ENCODE results near the gene ATP6V1C2. TPM values are rescaled to one million over a fixed set of nuclear protein-coding genes. Genes with fewer than 3 reads are reported as not detected.
"Not testable (repeated sequence)": the region's sequence is repeated elsewhere in the genome, so short reads cannot be mapped to it uniquely, and the experiment has no call there.

The ATP6V1C2 gene
- total and polyA plus RNA-seq, 2 donors, result 0.57 to 10.6 TPM

GRCh38 chr2:10812362-10813162 is 91.1 kb downstream of the ATP6V1C2 start, which contains the start of gene PDIA6:
TSS of gene PDIA6 (minus strand) at chr2:10812785. CDS start at chr2:10812696, 89 bp downstream.
- Histone ChIP-seq H3K9me3 (ENCODE audit: control insufficient read depth in 2 of 2, insufficient read depth in 1 of 2, low read length in 1 of 2) (no peaks in the 10 kb centered on the region), H3K27ac (ENCODE audit: low read depth in 1 of 2, low read length in 1 of 2) (peak within 1 kb of the TSS; percentile 37 to 91), H3K4me3 (ENCODE audit: low read length in 2 of 2) (peak within 1 kb of the TSS; percentile 63 to 99), H3K27me3 (ENCODE audit: control insufficient read depth in 2 of 2, insufficient read depth in 1 of 2, low read length in 1 of 2) (peaks cover 4 to 11% of the 10 kb centered on the region in 2 donors), H3K4me1 (ENCODE audit: control insufficient read depth in 2 of 2, insufficient read depth in 2 of 2, low read length in 2 of 2) (peaks cover 14 to 20% of the 10 kb centered on the region in 2 donors), H3K36me3 (ENCODE audit: control insufficient read depth in 2 of 2, insufficient read depth in 2 of 2, low read length in 1 of 2) (peaks cover 0 to 6% of the 10 kb centered on the region in 2 donors)
- WGBS, result under 1% methylated on average over 98 of the region's 98 CpGs
- peak; percentile 81 to 95 (median 89) for DNase-seq (ENCODE audit: low read depth in 6 of 9, low spot score in 9 of 9)

GRCh38 chr2:10813163-10814138 is 92.0 kb downstream of the ATP6V1C2 start:
- H3K27ac ChIP-seq (ENCODE audit: low read depth in 1 of 2, low read length in 1 of 2); H3K36me3 ChIP-seq (ENCODE audit: control insufficient read depth in 2 of 2, insufficient read depth in 2 of 2, low read length in 1 of 2); H3K9me3 ChIP-seq (ENCODE audit: control insufficient read depth in 2 of 2, insufficient read depth in 1 of 2, low read length in 1 of 2); DNase-seq (ENCODE audit: low read depth in 6 of 9, low spot score in 9 of 9): not testable (repeated sequence)
- Histone ChIP-seq H3K4me3 (ENCODE audit: low read length in 2 of 2) (peak overlapping the region; percentile 50 to 99), H3K27me3 (ENCODE audit: control insufficient read depth in 2 of 2, insufficient read depth in 1 of 2, low read length in 1 of 2) (peaks cover 4 to 14% of the 10 kb centered on the region in 2 donors), H3K4me1 (ENCODE audit: control insufficient read depth in 2 of 2, insufficient read depth in 2 of 2, low read length in 2 of 2) (peaks cover 14 to 20% of the 10 kb centered on the region in 2 donors)
- WGBS, result 61% methylated on average over 37 of the region's 37 CpGs

- 88% methylated on average over 10 of the region's 10 CpGs for WGBS
- Histone ChIP-seq H3K9me3 (ENCODE audit: control insufficient read depth in 2 of 2, insufficient read depth in 1 of 2, low read length in 1 of 2) (no peaks in the 10 kb centered on the region), H3K36me3 (ENCODE audit: control insufficient read depth in 2 of 2, insufficient read depth in 2 of 2, low read length in 1 of 2) (no peaks in the 10 kb centered on the region), H3K4me1 (ENCODE audit: control insufficient read depth in 2 of 2, insufficient read depth in 2 of 2, low read length in 2 of 2) (peaks cover 14 to 20% of the 10 kb centered on the region in 2 donors), H3K27ac (ENCODE audit: low read depth in 1 of 2, low read length in 1 of 2) (no peak overlapping the region), H3K27me3 (ENCODE audit: control insufficient read depth in 2 of 2, insufficient read depth in 1 of 2, low read length in 1 of 2) (peaks cover 4 to 14% of the 10 kb centered on the region in 2 donors), H3K4me3 (ENCODE audit: low read length in 2 of 2) (no peak overlapping the region)
- DNase-seq (ENCODE audit: low read depth in 6 of 9, low spot score in 9 of 9), result no peak
Measured at GRCh38 chr2:10814142-10814541, 92.7 kb downstream of the ATP6V1C2 start.

GRCh38 chr2:10814571-10815331 is 93.3 kb downstream of the ATP6V1C2 start:
- Histone ChIP-seq H3K4me1 (ENCODE audit: control insufficient read depth in 2 of 2, insufficient read depth in 2 of 2, low read length in 2 of 2) (peaks cover 14 to 20% of the 10 kb centered on the region in 2 donors), H3K4me3 (ENCODE audit: low read length in 2 of 2) (no peak overlapping the region), H3K27me3 (ENCODE audit: control insufficient read depth in 2 of 2, insufficient read depth in 1 of 2, low read length in 1 of 2) (peaks cover 4 to 14% of the 10 kb centered on the region in 2 donors), H3K36me3 (ENCODE audit: control insufficient read depth in 2 of 2, insufficient read depth in 2 of 2, low read length in 1 of 2) (no peaks in the 10 kb centered on the region), H3K27ac (ENCODE audit: low read depth in 1 of 2, low read length in 1 of 2) (no peak overlapping the region), H3K9me3 (ENCODE audit: control insufficient read depth in 2 of 2, insufficient read depth in 1 of 2, low read length in 1 of 2) (no peaks in the 10 kb centered on the region)
- DNase-seq (ENCODE audit: low read depth in 6 of 9, low spot score in 9 of 9), result no peak
- WGBS, result 94% methylated on average over 16 of the region's 16 CpGs

- no peak overlapping the region for H3K4me3 ChIP-seq (ENCODE audit: low read length in 2 of 2)
- 68% methylated on average over 5 of the region's 5 CpGs for WGBS
- H3K36me3 ChIP-seq (ENCODE audit: control insufficient read depth in 2 of 2, insufficient read depth in 2 of 2, low read length in 1 of 2), result no peaks in the 10 kb centered on the region
- peaks cover 6 to 27% of the 10 kb centered on the region in 2 donors for H3K27me3 ChIP-seq (ENCODE audit: control insufficient read depth in 2 of 2, insufficient read depth in 1 of 2, low read length in 1 of 2)
- peaks cover 0 to 4% of the 10 kb centered on the region in 2 donors for H3K4me1 ChIP-seq (ENCODE audit: control insufficient read depth in 2 of 2, insufficient read depth in 2 of 2, low read length in 2 of 2)
- H3K27ac ChIP-seq (ENCODE audit: low read depth in 1 of 2, low read length in 1 of 2), result no peak overlapping the region
- no peak for DNase-seq (ENCODE audit: low read depth in 6 of 9, low spot score in 9 of 9)
- H3K9me3 ChIP-seq (ENCODE audit: control insufficient read depth in 2 of 2, insufficient read depth in 1 of 2, low read length in 1 of 2), result no peaks in the 10 kb centered on the region
Measured at GRCh38 chr2:10817413-10817812, 96.0 kb downstream of the ATP6V1C2 start.

DNA sequence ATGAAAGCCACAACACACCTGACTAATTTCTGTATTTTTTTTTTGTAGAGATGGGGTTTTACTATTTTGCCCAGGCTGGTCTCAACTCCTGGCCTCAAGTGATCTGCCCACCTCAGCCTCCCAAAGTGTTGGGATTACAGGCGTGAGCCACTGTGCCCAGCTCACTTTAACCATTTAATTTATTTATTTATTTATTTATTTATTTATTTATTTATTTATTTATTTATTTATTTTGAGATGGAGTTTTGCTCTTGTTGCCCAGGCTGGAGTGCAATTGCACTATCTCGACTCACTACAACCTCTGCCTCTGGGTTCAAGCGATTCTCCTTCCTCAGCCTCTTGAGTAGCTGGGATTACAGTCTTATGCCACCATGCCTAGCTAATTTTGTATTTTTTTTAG is 96.9 kb downstream of the ATP6V1C2 start:
- not testable (repeated sequence) for H3K27ac ChIP-seq (ENCODE audit: low read depth in 1 of 2, low read length in 1 of 2)

DNA sequence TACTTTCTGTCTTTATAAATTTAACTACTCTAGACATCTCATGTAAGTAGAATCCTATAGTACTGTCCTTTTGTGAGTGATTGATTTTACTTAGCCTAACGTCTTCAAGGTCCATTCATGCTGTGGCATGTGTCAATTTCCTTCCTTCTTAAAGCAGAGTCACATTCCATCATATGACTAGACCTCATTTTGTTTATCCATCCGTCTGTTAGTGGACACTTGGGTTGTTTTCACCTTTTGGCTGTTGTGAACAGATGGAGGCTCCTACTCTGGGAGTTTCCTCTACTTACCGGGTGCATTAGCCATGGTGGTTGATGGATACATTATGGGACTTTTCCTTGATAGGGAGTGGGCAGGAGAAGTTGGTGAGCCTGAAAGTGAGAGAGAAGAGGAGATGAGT is 97.6 kb downstream of the ATP6V1C2 start:
- no peaks in the 10 kb centered on the region for H3K9me3 ChIP-seq (ENCODE audit: control insufficient read depth in 2 of 2, insufficient read depth in 1 of 2, low read length in 1 of 2)
- no peak overlapping the region for H3K27ac ChIP-seq (ENCODE audit: low read depth in 1 of 2, low read length in 1 of 2)
- H3K27me3 ChIP-seq (ENCODE audit: control insufficient read depth in 2 of 2, insufficient read depth in 1 of 2, low read length in 1 of 2), result peaks cover 6 to 29% of the 10 kb centered on the region in 2 donors
- no peaks in the 10 kb centered on the region for H3K36me3 ChIP-seq (ENCODE audit: control insufficient read depth in 2 of 2, insufficient read depth in 2 of 2, low read length in 1 of 2)
- WGBS, result 91% methylated on average over 3 of the region's 3 CpGs
- H3K4me3 ChIP-seq (ENCODE audit: low read length in 2 of 2), result no peak overlapping the region
- H3K4me1 ChIP-seq (ENCODE audit: control insufficient read depth in 2 of 2, insufficient read depth in 2 of 2, low read length in 2 of 2), result no peaks in the 10 kb centered on the region
- no peak for DNase-seq (ENCODE audit: low read depth in 6 of 9, low spot score in 9 of 9)

More for the DNA sequence above, 96.9 kb downstream of the ATP6V1C2 start:
- H3K27me3 ChIP-seq (ENCODE audit: control insufficient read depth in 2 of 2, insufficient read depth in 1 of 2, low read length in 1 of 2), result peaks cover 6 to 27% of the 10 kb centered on the region in 2 donors
- H3K4me3 ChIP-seq (ENCODE audit: low read length in 2 of 2); H3K9me3 ChIP-seq (ENCODE audit: control insufficient read depth in 2 of 2, insufficient read depth in 1 of 2, low read length in 1 of 2); H3K36me3 ChIP-seq (ENCODE audit: control insufficient read depth in 2 of 2, insufficient read depth in 2 of 2, low read length in 1 of 2); DNase-seq (ENCODE audit: low read depth in 6 of 9, low spot score in 9 of 9); H3K4me1 ChIP-seq (ENCODE audit: control insufficient read depth in 2 of 2, insufficient read depth in 2 of 2, low read length in 2 of 2): not testable (repeated sequence)
- WGBS, result over 99% methylated on average over 3 of the region's 3 CpGs

DNA sequence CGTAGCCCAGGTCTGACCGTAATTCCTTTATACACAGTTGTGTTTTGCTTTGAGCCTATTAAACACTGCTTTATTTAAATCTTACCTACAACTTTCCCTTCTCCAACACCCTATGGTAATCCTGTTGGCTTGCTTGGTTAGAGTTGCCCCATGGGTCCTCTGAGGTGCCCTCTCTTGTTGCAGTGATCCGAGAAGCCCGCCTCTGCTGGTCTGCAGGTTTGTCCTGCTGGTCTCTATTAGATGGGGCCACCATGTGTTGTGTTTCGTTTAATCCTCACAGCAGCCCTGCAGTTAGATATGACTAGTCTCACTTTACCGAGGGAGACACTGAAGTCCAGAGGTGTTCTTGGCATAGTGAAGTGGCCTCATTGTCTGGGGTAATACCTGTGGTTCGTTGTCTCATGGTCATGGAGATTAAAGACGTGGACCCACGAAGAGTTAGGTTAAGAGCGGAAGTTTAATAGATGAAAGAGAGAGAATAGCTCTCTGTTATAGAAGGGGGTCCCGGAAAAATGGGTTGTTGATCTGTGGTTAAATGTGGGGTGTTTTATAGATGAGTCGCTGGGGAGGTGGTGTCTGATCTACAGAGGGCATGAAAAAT is 98.4 kb downstream of the ATP6V1C2 start:
- peaks cover 6 to 27% of the 10 kb centered on the region in 2 donors for H3K27me3 ChIP-seq (ENCODE audit: control insufficient read depth in 2 of 2, insufficient read depth in 1 of 2, low read length in 1 of 2)
- H3K27ac ChIP-seq (ENCODE audit: low read depth in 1 of 2, low read length in 1 of 2), result no peak overlapping the region
- no peaks in the 10 kb centered on the region for H3K4me1 ChIP-seq (ENCODE audit: control insufficient read depth in 2 of 2, insufficient read depth in 2 of 2, low read length in 2 of 2)
- H3K4me3 ChIP-seq (ENCODE audit: low read length in 2 of 2), result no peak overlapping the region
- no peaks in the 10 kb centered on the region for H3K36me3 ChIP-seq (ENCODE audit: control insufficient read depth in 2 of 2, insufficient read depth in 2 of 2, low read length in 1 of 2)
- DNase-seq (ENCODE audit: low read depth in 6 of 9, low spot score in 9 of 9), result no peak
- 96% methylated on average over 12 of the region's 12 CpGs for WGBS
- no peaks in the 10 kb centered on the region for H3K9me3 ChIP-seq (ENCODE audit: control insufficient read depth in 2 of 2, insufficient read depth in 1 of 2, low read length in 1 of 2)
